Sigmoid colon (tissue), 7 donors: ENCODE measurements around the gene P2RX3. TPM values are rescaled to one million over a fixed set of nuclear protein-coding genes. Genes with fewer than 3 reads are reported as not detected.

ENCODE experiments used
- DNase-seq: peaks from one replicate; pipeline ENCODE4 v3.0.0-alpha.2; 2019
- H3K27ac ChIP-seq, 4 donors: fragments of 200-600 bp; sonication (generic); one replicate each; pipeline ENCODE4 v1.5.1; 2016 to 2019; ENCODE audit warnings: mild to moderate bottlenecking in 1 of 4
- H3K27me3 ChIP-seq, 3 donors: fragments of 200-600 bp; sonication (generic); one replicate each; pipeline ENCODE4 v1.5.1; 2019; ENCODE audit warnings: mild to moderate bottlenecking in 1 of 3
- H3K36me3 ChIP-seq, 4 donors: fragments of 200-600 bp; sonication (generic); one replicate each; pipeline ENCODE4 v1.5.1; 2016 to 2019
- H3K4me1 ChIP-seq, 4 donors: fragments of 200-600 bp; sonication (generic); one replicate each; pipeline ENCODE4 v1.5.1; 2017 to 2019
- H3K4me3 ChIP-seq, 4 donors: fragments of 200-600 bp; sonication (generic); one replicate each; pipeline ENCODE4 v1.5.1; 2017 to 2019; ENCODE audit warnings: mild to moderate bottlenecking in 2 of 4, moderate library complexity in 1 of 4
- H3K9me3 ChIP-seq, 4 donors: fragments of 200-600 bp in 3 of 4; sonication (generic) in 3 of 4; one replicate each; pipeline versions ENCODE4 v1.5.1 to v1.6.1; 2013 to 2019
- EP300 ChIP-seq, 4 donors: sonication (generic); formaldehyde crosslinking; IDR thresholded peaks; one replicate each; pipeline ENCODE4 v1.6.1; 2017; ENCODE audit warnings: antibody characterized with exemption in 4 of 4
- POLR2A ChIP-seq, 2 donors: fragments of 450-650 bp; IDR thresholded peaks; one replicate each; pipeline ENCODE4 v1.6.1; 2016; ENCODE audit warnings: antibody characterized with exemption in 2 of 2, mild to moderate bottlenecking in 2 of 2, moderate library complexity in 2 of 2
- POLR2AphosphoS5 ChIP-seq, 4 donors: sonication (generic); formaldehyde crosslinking; IDR thresholded peaks; one replicate each; pipeline ENCODE4 v1.6.1; 2017; ENCODE audit warnings: antibody characterized with exemption in 4 of 4
- WGBS, 2 donors: extraction: QIAGEN DNeasy Blood & Tissue Kit; methylation state at CpG; one replicate each; pipeline ENCODE4 v1.1.7; 2013; 5-methylcytosine and 5-hydroxymethylcytosine counted together
- intact Hi-C: fragments of 100-400 bp; cut with DNase I; formaldehyde crosslinking; loops from one replicate; pipeline ENCODE4 v1.15.1; 2023
- polyA plus RNA-seq, 3 donors: library from polyadenylated mRNA; stranded (reverse); fragments of 200-250 nt; gene quantifications; one replicate each; pipeline ENCODE4 v1.2.3, GENCODE V29; 2013
- total RNA-seq, 4 donors: library from RNA; depleted of rRNA; stranded (reverse); fragments of >200 nt; gene quantifications; one replicate each; pipeline ENCODE4 v1.1.0, GENCODE V29; 2016
- TF ChIP-seq, protein P1 (sequence below), 4 experiments: fragments of 450-650 bp in 3 of 4; fragments of 200-600 bp in 1 of 4; IDR thresholded peaks; one replicate each; pipeline ENCODE4 v1.5.1; 2016 to 2019; ENCODE audit warnings: antibody characterized with exemption in 4 of 4, mild to moderate bottlenecking in 3 of 4, moderate library complexity in 2 of 4
- donor health status: healthy with polysubstance abuse.
- donor health status: Bipolar disorder and iron deficiency.
- donor health status: healthy.

The P2RX3 gene
- total and polyA plus RNA-seq, 7 donors = 0.07 to 0.36 TPM; not detected in 5

DNA sequence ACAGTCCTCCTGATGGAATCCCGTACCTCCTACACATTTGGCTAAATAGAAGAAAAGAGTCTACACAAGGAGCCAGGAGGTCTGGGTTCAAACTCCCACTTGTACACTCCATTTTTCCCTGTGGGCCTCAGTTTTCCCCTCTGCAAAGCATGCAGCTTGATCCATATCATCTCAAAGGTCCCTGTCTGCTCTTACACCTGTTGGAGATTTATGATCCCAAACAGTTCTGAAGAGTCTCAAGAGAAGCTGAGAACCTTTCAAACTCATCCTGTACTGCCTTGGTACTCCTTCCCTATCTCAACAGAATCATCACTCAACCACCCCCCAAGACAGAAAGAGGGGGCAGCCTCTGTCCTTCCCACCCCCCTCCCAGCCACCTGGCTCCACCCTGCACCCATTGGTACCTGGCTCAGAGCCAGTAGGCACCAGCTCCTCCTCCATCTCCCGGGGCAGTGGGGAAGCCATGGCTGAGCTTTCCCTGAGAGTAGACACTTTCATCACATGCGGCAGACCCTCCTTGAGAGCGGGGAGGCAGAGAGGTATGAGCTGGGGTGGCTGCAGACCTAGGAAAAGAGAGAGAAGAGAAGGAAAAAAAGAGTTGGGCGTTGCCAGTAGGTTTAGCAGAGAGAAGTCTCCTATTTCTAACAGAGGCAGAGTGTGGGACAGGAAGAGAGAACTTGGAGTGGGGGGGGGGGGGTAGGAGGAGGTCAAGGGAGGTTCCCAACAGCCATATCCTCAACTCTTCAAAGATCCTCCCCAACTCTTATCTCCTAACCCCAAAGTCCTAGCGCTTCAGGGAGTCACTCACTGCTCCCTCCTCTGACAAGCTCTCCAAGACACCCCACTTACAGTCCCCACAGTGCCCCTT, 16.5 kb upstream of the P2RX3 start:
- 17 to 49% methylated on average over 6 of the region's 6 CpGs for WGBS, 2 donors
- intact Hi-C loops = loop anchor here (5.0 kb wide), 2 partner anchors 346 to 1256 kb away; partner anchors contain the start of genes LPXN, ZDHHC5 and ZFP91
- peak overlapping the region; percentile 4 to 90 (median 26) for H3K4me3 ChIP-seq
- H3K36me3 ChIP-seq = peaks cover 12 to 38% (median 16%) of the 10 kb centered on the region in 4 donors
- TF ChIP-seq, protein P1, sequence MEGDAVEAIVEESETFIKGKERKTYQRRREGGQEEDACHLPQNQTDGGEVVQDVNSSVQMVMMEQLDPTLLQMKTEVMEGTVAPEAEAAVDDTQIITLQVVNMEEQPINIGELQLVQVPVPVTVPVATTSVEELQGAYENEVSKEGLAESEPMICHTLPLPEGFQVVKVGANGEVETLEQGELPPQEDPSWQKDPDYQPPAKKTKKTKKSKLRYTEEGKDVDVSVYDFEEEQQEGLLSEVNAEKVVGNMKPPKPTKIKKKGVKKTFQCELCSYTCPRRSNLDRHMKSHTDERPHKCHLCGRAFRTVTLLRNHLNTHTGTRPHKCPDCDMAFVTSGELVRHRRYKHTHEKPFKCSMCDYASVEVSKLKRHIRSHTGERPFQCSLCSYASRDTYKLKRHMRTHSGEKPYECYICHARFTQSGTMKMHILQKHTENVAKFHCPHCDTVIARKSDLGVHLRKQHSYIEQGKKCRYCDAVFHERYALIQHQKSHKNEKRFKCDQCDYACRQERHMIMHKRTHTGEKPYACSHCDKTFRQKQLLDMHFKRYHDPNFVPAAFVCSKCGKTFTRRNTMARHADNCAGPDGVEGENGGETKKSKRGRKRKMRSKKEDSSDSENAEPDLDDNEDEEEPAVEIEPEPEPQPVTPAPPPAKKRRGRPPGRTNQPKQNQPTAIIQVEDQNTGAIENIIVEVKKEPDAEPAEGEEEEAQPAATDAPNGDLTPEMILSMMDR (IDR thresholded peaks at IDR 0.05) = no peak
- TF ChIP-seq EP300 (IDR thresholded peaks at IDR 0.05) (no peak), POLR2A (IDR thresholded peaks at IDR 0.05) (no peak), POLR2AphosphoS5 (IDR thresholded peaks at IDR 0.05) (no peak)
- H3K9me3 ChIP-seq = no peaks in the 10 kb centered on the region
- peaks cover 0 to 78% (median 61%) of the 10 kb centered on the region in 4 donors for H3K4me1 ChIP-seq
- H3K27ac ChIP-seq = peak overlapping the region; percentile 89 to 97 (median 94)
- peak; percentile 69 for DNase-seq
- no peaks in the 10 kb centered on the region for H3K27me3 ChIP-seq

DNA sequence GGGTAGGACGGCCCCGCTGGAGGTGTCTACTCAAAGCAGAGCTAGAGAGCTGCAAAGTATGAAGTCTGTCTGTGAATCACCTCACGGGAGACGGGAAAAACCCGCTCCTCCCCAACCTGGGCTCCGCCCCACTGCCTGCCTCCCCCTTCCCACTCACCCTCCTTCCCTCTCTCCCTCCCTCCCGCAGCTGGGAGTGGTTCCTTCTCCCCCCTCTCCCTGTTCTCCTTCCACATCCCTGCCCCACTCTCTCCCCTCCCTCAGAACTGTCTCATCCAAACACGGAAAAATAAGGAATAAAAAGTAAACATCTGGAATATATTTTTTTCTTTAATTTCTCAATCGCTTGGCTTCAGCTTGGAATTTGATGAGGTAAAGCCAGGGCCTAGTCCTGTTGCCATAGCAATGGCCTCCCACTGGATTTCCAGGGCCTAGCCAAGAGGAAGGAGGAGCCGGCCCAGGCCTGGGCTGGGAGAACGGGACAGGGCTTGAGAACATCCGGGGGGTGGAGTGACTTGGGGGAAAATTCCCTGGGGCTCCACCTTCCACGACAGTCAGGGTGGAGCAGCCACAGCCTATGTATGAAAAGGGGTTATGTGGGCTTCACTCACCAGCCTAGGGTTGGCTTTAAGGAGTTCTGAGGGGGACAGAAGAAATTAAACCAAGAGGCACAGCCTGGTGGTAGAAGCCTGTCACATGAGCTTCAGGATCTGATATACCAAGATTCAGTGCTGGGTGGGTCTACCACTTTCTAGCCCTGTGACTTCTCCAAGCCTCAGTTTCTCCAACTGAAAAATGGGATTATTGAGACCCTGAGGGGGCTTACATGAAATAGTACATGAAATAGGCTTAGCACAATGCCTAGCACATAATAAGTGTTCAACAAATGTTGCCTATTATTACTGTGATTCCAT, 15.6 kb upstream of the P2RX3 start:
- 9 to 40% methylated on average over 13 of the region's 13 CpGs for WGBS, 2 donors
- Histone ChIP-seq H3K27ac (peak overlapping the region; percentile 89 to 97 (median 94)), H3K36me3 (peaks cover 10 to 38% (median 12%) of the 10 kb centered on the region in 4 donors), H3K9me3 (no peaks in the 10 kb centered on the region), H3K4me3 (peak overlapping the region in 3 of 4 donors; percentile 71 to 90 (median 83)), H3K4me1 (peaks cover 0 to 69% (median 57%) of the 10 kb centered on the region in 4 donors), H3K27me3 (no peaks in the 10 kb centered on the region)
- peak; percentile 46 to 70 (median 58) for TF ChIP-seq POLR2AphosphoS5 (IDR thresholded peaks at IDR 0.05)
- peak in 1 of 2 donors; percentile 60 for TF ChIP-seq POLR2A (IDR thresholded peaks at IDR 0.05)
- TF ChIP-seq EP300 (IDR thresholded peaks at IDR 0.05) = peak in 1 of 4 donors; percentile 13
- TF ChIP-seq, protein P1 (IDR thresholded peaks at IDR 0.05) = no peak
- intact Hi-C loops = loop anchor here (5.0 kb wide), 2 partner anchors 345 to 1255 kb away; partner anchors contain the start of genes LPXN, ZDHHC5 and ZFP91
- peak; percentile 97 for DNase-seq

DNA sequence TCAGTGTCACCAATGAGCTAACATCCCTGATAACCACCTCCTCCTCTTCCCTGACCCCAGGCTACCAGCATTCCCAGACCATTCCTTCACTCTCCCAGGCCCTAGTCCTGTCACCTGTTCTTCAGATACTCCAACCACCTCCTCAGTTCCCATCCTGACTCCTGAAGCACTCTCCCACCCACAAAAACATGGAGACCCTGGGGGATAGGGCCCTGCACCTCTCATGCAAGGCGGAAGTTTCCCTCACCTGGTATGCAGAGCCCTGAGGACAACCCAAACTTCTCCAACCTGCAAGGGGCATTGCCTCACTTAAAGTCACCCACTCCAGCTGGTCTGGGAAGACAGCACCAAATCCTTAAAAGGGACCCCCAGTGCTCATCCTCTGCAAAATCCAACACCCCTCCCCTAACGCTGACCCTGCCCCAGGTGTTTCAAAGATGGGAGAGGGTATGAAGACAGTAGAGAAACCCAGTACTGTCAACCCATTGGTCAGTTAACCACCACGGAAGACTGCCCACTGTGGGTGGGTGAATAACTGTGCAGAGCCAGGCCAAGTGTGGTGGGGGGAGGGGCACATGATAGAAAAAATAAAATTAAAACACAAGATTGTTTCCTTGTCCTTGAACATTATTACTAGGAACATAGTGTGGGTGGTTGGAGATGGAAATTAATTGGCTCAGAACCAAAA, 14.8 kb upstream of the P2RX3 start:
- Histone ChIP-seq H3K4me1 (peaks cover 0 to 61% (median 51%) of the 10 kb centered on the region in 4 donors), H3K4me3 (peak overlapping the region; percentile 71 to 90 (median 86)), H3K27me3 (no peaks in the 10 kb centered on the region), H3K36me3 (peaks cover 8 to 41% (median 13%) of the 10 kb centered on the region in 4 donors), H3K27ac (peak overlapping the region; percentile 89 to 97 (median 94)), H3K9me3 (no peaks in the 10 kb centered on the region)
- peak; percentile 60 for DNase-seq
- WGBS, 2 donors = 42 to 76% methylated on average over 3 of the region's 3 CpGs
- no peak for TF ChIP-seq POLR2A (IDR thresholded peaks at IDR 0.05)
- TF ChIP-seq, protein P1 (IDR thresholded peaks at IDR 0.05) = no peak
- intact Hi-C loops = loop anchor here (5.0 kb wide), 2 partner anchors 344 to 1254 kb away; partner anchors contain the start of genes LPXN, ZDHHC5 and ZFP91

GRCh38 chr11:57323855-57324153, 14.3 kb upstream of the P2RX3 start:
- intact Hi-C loops = loop anchor here (5.0 kb wide), 2 partner anchors 343 to 1253 kb away; partner anchors contain the start of genes LPXN, ZDHHC5 and ZFP91
- H3K9me3 ChIP-seq = no peaks in the 10 kb centered on the region
- peak overlapping the region; percentile 71 to 90 (median 86) for H3K4me3 ChIP-seq
- no peaks in the 10 kb centered on the region for H3K27me3 ChIP-seq
- no peak for DNase-seq
- TF ChIP-seq POLR2AphosphoS5 (IDR thresholded peaks at IDR 0.05) (no peak), EP300 (IDR thresholded peaks at IDR 0.05) (no peak), POLR2A (IDR thresholded peaks at IDR 0.05) (no peak)
- TF ChIP-seq, protein P1 (IDR thresholded peaks at IDR 0.05) = no peak
- 13 to 41% methylated on average over 9 of the region's 9 CpGs for WGBS, 2 donors
- peaks cover 0 to 56% (median 47%) of the 10 kb centered on the region in 4 donors for H3K4me1 ChIP-seq
- peaks cover 10 to 42% (median 13%) of the 10 kb centered on the region in 4 donors for H3K36me3 ChIP-seq
- peak overlapping the region; percentile 89 to 97 (median 94) for H3K27ac ChIP-seq
